ENCODE measurements around the gene CCNYL1.
A peak's percentile ranks its signal among the peaks of the same experiment; 100 is the strongest.
"Not testable (repeated sequence)": the region's sequence is repeated elsewhere in the genome, so short reads cannot be mapped to it uniquely, and the experiment has no call there.

The CCNYL1 gene

DNA sequence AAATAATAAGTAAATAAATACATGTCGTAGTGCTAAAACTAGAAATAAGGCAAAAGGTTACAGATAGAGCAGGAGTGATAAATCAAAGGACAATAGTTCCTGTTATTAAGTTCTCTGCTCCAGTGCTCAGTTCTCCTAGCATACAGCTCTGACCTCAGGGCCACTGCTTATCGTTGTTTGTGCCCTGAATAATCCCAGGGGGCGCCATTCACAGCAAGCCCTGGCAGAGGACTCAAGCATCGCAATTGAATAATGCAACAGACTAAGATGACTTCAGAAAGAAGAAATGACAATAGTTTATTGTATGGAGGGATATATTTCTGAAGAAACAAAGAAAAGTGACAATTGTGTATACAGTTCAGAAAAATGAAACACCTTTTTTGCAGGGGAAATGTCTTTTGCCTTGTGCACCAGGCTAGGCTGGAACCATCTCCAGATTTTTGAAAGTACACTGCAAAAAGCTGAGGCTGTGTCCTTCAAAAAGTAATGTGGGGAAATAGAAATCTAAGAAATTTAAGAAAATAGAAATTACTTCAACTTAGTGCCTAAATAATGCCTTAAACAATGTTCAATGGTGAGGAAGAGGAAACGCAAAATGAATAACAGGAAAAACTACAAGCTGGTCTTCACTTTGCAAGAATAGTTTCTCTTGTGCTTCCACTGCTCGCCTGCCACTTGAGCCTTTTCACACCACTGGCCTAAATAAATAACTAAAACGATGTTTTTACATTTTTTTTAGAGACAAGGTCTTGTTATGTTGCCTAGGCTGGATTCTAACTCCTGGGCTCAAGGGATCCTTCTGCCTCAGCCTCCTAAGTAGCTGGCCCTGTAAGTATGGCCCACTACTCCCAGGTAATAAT is 19.0 kb upstream of the CCNYL1 start:
- Mint-ChIP-seq H3K27me3 (no peaks in the 10 kb centered on the region), H3K36me3 (no peaks in the 10 kb centered on the region), H3K27ac (no peak overlapping the region), H3K9me3 (no peaks in the 10 kb centered on the region), H3K4me1 (peaks cover 10% of the 10 kb centered on the region), H3K4me3 (no peak overlapping the region)

DNA sequence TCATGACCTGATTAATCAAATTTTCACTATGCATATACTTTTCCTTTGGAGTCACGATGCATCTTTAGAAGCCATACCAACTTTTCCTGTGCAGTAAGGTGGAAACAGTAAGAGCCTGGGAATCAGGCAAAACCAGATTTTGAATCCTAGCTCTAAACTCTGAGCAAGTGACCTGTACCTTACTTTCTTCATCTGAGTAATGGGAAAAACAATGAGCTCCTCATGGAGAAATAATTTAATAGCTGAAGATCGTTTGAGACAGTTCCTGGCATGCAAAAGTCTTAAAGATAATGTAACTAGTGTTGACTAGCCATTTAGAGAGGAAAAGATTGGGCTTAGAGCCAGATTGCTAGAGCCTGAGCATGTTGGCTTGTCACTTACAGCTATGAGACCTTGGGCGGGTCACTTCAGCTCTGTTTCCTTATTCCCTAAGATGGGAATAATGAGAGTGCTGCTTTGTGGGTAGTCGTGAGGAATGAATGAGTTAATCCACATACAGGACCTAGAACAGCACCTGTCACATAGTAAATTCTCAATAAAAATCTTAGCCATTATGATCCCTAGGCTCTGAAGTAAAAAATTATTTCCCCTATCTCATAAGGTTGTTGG is 17.7 kb upstream of the CCNYL1 start:
- H3K9me3 Mint-ChIP-seq, result no peaks in the 10 kb centered on the region
- H3K4me3 Mint-ChIP-seq, result no peak overlapping the region
- no peaks in the 10 kb centered on the region for H3K36me3 Mint-ChIP-seq
- H3K4me1 Mint-ChIP-seq, result peaks cover 5% of the 10 kb centered on the region
- H3K27me3 Mint-ChIP-seq, result no peaks in the 10 kb centered on the region
- no peak overlapping the region for H3K27ac Mint-ChIP-seq

DNA sequence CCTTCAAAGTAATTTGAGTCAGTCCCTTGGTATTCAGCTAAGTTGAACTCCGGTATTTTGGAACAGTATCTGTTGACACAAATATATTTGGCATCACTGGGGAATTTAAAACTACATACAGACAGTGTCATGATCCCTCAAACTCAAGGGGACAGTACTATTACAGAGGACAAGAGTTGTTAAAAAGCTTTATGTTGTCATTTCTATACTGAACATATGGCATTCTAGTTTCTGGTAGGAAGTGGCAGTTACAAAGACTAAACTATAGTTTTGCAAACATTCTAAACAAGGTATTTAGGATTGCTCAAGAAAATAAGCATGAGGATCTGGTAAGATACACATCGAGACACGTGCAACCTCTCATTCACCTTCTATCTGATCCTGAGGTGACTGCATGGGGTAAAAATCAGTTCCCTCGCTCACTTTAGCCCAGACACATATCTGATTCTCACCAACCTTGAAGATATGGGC is 16.6 kb upstream of the CCNYL1 start:
- Mint-ChIP-seq H3K9me3 (no peaks in the 10 kb centered on the region), H3K27ac (no peak overlapping the region), H3K27me3 (no peaks in the 10 kb centered on the region), H3K4me1 (peaks cover 5% of the 10 kb centered on the region), H3K36me3 (no peaks in the 10 kb centered on the region), H3K4me3 (no peak overlapping the region)

DNA sequence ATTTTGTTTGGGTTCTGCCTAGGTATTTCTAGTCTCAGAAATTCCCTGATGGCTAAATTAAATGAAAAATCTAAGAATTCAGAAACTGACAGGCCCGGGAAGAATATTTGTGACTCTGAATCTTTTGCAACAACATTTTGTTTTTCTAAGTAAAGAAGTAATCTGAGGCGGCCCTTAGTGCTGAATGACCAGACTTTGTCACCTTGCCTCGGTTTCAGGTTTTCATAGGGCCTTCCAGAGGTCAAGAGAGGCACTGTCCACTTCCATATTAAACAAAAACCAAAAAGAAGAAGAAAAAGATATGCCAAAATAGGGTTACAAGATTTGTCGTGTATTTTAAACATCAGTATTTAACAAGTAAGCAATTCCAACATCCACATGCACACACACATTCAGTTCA is 16.1 kb upstream of the CCNYL1 start:
- H3K4me1 Mint-ChIP-seq, result peaks cover 5% of the 10 kb centered on the region
- no peaks in the 10 kb centered on the region for H3K27me3 Mint-ChIP-seq
- peak overlapping the region; percentile 53 for H3K27ac Mint-ChIP-seq
- no peak overlapping the region for H3K4me3 Mint-ChIP-seq
- no peaks in the 10 kb centered on the region for H3K36me3 Mint-ChIP-seq
- no peaks in the 10 kb centered on the region for H3K9me3 Mint-ChIP-seq

DNA sequence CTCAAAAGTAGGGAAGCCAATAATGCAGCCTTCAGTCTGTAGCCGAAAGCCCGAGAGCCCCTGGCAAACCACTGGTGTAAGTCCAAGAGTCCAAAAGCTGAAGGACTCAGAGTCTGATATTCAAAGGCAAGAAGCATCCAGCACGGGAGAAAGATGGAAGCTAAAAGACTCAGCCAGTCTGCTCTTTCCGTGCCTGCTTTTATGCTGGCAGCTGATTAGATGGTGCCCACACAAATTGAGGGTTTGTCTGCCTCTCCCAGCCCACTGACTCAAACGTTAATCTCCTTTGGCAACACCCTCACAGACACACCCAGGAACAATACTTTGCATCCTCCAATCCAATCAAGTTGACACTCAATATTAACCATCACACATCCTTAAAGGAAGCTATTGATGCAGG is 14.5 kb upstream of the CCNYL1 start:
- H3K9me3 Mint-ChIP-seq, H3K36me3 Mint-ChIP-seq, H3K27me3 Mint-ChIP-seq, H3K27ac Mint-ChIP-seq, H3K4me1 Mint-ChIP-seq, H3K4me3 Mint-ChIP-seq: not testable (repeated sequence)

DNA sequence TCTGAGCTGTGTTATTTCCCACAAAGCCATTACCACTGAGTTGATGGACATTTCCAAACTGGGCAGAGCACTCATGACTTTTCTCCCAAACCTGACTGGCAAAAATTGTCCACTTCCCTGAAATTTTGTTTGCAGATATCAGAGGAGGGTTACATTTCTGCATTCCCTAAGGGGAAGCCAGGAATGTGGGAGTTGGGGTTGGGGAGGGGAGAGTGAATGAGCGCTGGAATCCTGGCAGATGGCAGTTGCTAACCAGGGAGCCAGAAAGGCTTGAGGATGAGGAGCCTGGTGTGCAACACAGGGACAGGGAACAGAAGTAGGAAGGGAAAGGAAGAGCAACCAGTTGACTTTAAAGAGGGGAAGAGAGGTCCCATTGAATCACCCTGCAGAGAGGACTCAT is 14.0 kb upstream of the CCNYL1 start:
- H3K27me3 Mint-ChIP-seq, result no peaks in the 10 kb centered on the region
- peaks cover 2% of the 10 kb centered on the region for H3K4me1 Mint-ChIP-seq
- no peaks in the 10 kb centered on the region for H3K36me3 Mint-ChIP-seq
- no peaks in the 10 kb centered on the region for H3K9me3 Mint-ChIP-seq
- H3K4me3 Mint-ChIP-seq, result no peak overlapping the region
- no peak overlapping the region for H3K27ac Mint-ChIP-seq

DNA sequence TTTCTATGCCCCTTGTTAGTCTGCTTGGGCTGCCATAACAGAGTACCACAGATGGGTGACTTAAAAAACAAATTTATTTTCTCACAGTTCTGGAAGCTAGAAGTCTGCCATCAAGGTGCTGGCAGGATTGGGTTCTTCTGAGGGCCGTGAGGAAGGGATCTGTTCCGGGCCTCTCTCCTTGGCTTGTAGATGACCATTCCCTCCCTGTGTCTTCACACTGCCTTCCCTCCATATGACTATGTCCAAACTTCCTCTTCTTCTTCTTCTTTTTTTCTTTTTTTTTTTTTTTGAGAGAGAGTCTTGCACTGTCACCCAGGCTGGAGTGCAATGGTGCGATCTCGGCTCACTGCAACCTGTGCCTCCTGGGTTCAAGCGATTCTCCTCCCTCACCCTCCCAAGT is 13.1 kb upstream of the CCNYL1 start:
- Mint-ChIP-seq H3K27me3 (no peaks in the 10 kb centered on the region), H3K27ac (no peak overlapping the region), H3K9me3 (no peaks in the 10 kb centered on the region), H3K4me3 (no peak overlapping the region), H3K36me3 (no peaks in the 10 kb centered on the region), H3K4me1 (no peaks in the 10 kb centered on the region)

DNA sequence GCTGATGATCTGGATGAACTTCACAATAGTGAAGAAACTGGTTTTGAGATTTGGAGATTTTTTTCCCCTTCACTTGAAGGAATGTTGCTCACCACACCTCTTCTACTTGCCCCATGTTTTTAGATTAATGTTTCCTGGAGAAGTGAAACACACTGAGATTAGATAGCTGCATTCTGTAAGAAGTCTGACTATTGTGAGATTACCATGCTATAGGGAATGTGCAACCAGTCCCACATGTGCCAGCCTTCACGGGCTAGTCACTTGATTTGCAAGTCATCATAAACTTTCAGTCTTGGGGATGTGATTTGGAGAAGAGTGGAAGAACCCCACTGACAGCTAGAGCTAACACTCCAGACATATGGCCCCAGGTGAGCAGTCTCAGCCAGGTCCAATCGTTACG is 7.4 kb upstream of the CCNYL1 start:
- Mint-ChIP-seq H3K4me1 (no peaks in the 10 kb centered on the region), H3K36me3 (no peaks in the 10 kb centered on the region), H3K9me3 (no peaks in the 10 kb centered on the region), H3K27me3 (no peaks in the 10 kb centered on the region), H3K4me3 (no peak overlapping the region), H3K27ac (no peak overlapping the region)

DNA sequence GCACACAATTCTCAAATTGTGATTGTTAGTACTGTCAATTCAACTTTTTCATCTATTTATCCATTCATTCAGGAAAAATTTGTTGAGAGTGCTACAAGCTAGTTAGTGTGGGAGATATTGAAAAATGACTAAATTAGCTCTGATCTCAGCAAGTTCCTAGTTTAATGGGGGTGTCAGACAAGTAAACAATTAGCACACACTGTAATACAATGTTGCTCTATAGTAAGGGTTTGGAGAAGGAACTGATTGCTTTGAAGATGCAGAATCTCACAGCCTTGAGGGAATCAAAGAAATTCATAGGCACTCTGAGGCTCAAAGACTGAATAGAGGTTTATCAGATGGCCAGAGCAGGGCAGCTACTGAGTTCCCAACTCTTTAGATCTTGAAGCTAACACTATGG is 6.8 kb upstream of the CCNYL1 start:
- Mint-ChIP-seq H3K27me3 (no peaks in the 10 kb centered on the region), H3K4me1 (no peaks in the 10 kb centered on the region), H3K27ac (no peak overlapping the region), H3K36me3 (no peaks in the 10 kb centered on the region), H3K4me3 (no peak overlapping the region), H3K9me3 (no peaks in the 10 kb centered on the region)

DNA sequence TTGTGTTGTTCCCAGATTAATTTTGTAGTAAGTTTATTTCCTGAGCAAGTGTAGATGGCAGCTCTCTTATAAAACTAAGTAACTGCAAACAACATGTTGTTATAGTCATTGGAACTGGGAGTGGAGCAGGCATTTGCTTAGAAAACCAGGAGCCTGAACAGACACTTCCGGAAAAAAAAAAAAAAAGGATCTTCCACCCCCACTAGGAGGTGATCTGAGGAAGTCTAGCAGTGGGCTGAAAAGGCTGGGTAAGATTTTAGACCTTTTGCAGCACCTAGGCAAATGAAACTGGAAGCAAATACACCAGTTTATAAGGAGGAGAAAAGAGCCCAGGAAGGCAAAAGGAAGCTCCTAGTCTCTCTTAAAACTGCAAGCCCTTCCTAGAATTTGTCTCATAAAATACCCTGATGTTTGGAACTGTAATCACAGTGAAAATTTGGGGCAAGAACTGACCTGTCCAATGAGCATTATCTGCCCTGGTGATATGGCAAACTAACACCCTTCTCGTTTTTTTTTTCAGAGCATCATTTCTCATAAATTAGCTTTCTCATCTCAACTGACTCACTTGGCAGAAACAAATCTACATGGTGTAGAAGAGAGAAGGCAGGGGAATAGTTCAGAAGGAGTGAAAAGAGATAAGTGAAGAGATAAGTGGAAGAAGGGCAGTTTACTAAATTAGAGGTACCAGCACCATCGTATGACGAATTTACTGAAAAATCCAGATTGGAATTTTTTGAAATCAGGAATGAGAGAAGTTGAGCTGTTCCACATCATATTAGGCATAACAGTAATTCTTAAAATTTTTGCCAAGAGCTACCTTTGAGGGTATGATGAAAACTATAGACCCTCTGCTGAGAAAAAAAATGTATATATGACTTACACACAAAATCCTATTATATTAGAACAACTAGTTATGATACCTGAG is 4.2 kb upstream of the CCNYL1 start:
- no peak overlapping the region for H3K4me3 Mint-ChIP-seq
- no peak overlapping the region for H3K27ac Mint-ChIP-seq
- H3K9me3 Mint-ChIP-seq, result no peaks in the 10 kb centered on the region
- H3K27me3 Mint-ChIP-seq, result no peaks in the 10 kb centered on the region
- H3K36me3 Mint-ChIP-seq, result no peaks in the 10 kb centered on the region
- H3K4me1 Mint-ChIP-seq, result peaks cover 5% of the 10 kb centered on the region

DNA sequence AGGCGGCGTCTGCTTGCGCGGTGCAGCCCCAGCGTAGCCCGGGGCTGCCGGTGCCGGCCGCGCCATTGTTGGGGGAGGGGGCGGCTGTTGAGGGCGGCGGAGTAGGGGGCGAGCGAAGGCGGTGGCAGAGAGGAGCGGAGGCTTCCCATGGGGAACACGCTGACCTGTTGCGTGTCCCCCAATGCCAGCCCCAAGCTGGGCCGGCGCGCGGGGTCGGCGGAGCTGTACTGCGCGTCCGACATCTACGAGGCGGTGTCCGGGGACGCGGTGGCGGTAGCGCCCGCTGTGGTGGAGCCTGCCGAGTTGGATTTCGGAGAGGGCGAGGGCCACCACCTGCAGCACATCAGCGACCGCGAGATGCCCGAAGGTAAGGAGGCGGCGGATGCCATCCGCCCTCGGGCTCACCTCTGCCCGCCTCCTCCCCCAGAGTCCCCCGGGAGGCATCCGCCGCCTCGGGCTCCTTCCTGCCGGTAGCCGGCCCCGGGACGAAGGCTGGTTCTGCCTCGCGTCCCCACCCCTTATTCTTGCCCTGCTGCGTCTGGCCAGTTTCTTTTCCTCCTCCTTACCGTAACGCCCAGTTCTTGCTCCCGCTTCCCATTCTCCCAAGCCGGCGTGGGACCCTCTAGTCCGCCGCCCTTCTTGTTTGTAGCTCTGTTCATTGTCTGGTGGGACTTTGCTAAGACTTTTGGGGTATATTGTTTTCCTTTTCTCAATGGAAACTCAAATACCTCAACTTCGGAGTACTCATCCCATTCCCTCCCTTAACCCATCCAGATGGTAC is 500 bp downstream of the CCNYL1 start:
- H3K27me3 Mint-ChIP-seq, result no peaks in the 10 kb centered on the region
- H3K36me3 Mint-ChIP-seq, result peaks cover 3% of the 10 kb centered on the region
- peak overlapping the region; percentile 94 for H3K27ac Mint-ChIP-seq
- no peaks in the 10 kb centered on the region for H3K9me3 Mint-ChIP-seq
- H3K4me3 Mint-ChIP-seq, result peak overlapping the region; percentile 99
- peaks cover 36% of the 10 kb centered on the region for H3K4me1 Mint-ChIP-seq

DNA sequence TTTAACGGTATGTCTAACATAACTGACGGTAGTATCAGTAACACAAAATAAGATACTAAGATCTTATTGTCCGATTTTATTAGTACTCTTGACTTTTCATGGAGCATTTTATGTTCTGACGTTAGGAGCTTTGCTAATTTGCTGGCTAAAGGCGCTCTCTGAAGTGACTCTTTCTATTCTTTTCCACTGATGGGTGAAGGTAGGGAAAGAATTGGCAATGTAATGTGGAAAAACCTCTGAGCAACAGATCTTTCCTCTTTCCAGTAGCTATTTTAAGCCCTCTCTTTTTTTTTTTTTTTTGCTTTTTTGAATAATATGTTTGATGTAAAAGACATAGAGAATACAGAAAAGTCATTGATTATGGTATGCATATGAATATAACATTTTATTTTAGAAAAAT is 4.6 kb downstream of the CCNYL1 start:
- Mint-ChIP-seq H3K36me3 (peaks cover 5% of the 10 kb centered on the region), H3K9me3 (no peaks in the 10 kb centered on the region), H3K27me3 (no peaks in the 10 kb centered on the region), H3K27ac (no peak overlapping the region), H3K4me3 (no peak overlapping the region), H3K4me1 (peaks cover 46% of the 10 kb centered on the region)

DNA sequence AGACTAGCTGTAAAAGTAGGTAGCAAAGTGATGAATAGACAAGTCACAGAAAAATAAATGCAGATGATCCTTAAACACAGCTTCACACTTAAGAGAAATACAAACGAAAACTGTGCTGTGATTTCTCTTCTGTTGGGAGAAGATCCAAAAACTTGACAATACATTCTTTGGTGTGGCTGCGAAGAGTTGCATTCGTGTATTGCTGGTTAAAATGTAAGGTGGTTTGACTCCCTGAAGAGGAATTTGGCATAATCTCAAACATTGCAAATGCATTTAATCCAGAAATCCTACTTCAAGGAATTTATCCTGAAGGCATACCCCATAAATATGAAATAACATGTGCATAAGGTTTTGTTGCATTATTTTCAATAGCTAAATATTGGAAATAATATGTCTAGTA is 7.1 kb downstream of the CCNYL1 start:
- Mint-ChIP-seq H3K4me3 (no peak overlapping the region), H3K4me1 (peaks cover 52% of the 10 kb centered on the region), H3K9me3 (no peaks in the 10 kb centered on the region), H3K27ac (no peak overlapping the region), H3K27me3 (no peaks in the 10 kb centered on the region), H3K36me3 (peaks cover 5% of the 10 kb centered on the region)

DNA sequence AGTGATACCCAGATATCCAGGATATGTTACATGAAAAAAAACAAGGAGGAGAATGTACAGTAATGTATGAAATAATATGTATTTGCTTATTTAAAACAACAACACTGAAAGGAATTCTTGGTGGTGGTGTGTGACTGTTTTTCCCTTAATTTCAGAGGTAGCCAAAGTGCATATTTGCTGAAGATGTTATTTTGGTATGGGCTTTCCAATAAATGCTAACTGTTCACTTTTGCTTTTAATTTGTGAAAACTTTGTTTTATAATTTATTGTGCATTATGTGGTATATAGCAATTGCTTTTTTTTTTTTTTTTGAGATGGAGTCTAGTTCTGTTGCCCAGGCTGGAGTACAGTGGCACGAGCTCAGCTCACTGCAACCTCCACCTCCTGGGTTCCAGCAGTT is 7.6 kb downstream of the CCNYL1 start:
- Mint-ChIP-seq H3K27ac (no peak overlapping the region), H3K4me1 (peaks cover 53% of the 10 kb centered on the region), H3K27me3 (no peaks in the 10 kb centered on the region), H3K9me3 (no peaks in the 10 kb centered on the region), H3K4me3 (no peak overlapping the region), H3K36me3 (peaks cover 5% of the 10 kb centered on the region)

DNA sequence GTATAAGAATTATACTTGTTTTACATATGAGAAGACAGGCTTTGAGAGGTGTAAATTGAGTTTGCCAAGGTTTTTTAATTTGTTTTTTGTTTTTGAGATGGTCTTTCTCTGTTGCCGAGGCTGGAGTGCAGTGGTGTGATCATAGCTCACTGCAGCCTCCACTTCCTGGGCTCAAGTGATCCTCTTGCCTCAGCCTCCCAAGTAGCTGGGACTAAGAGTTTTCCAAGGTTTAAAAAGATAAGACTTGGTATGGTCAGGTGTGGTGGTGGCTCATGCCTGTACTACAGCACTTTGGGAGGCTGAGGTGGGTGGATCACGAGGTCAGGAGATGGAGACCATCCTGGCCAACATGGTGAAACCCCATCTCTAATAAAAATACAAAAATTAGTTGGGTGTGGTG is 8.2 kb downstream of the CCNYL1 start:
- not testable (repeated sequence) for H3K27ac Mint-ChIP-seq, H3K4me3 Mint-ChIP-seq, H3K27me3 Mint-ChIP-seq, H3K36me3 Mint-ChIP-seq, H3K9me3 Mint-ChIP-seq
- H3K4me1 Mint-ChIP-seq, result peaks cover 54% of the 10 kb centered on the region

All from activated naive CD4-positive, alpha-beta T cell treated with anti-CD3 and anti-CD28 coated beads, Interleukin-2, amount 50 U/mL, for 24 hours (primary cell).